EL (cell line): ENCODE measurements around the gene GPR68.
"Not testable (repeated sequence)": the region's sequence is repeated elsewhere in the genome, so short reads cannot be mapped to it uniquely, and the experiment has no call there.

Experiments used
- DNase-seq: peaks from one replicate; pipeline ENCODE4 v3.0.0-alpha.2; 2016

GPR68 gene

DNA sequence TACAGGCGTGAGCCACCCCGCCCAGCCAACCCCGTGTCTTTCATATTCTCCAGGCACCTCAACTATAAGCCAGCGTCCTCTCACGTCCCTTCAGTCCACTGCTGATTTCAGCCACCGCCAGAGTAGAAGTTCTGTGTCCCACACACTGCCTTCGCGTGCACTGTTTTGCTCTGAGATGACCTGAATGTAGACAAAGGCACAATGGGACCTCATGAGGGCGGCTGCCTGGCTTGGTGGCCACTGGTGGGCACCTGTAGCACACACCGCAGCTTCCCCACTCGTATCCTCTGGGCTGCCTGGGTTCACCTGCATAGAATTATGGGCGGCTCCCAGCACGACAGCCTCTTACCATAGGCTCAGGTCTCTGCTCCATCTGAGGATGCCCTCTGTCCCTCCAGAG, 57.2 kb downstream of the GPR68 start:
- DNase-seq: no peak

DNA sequence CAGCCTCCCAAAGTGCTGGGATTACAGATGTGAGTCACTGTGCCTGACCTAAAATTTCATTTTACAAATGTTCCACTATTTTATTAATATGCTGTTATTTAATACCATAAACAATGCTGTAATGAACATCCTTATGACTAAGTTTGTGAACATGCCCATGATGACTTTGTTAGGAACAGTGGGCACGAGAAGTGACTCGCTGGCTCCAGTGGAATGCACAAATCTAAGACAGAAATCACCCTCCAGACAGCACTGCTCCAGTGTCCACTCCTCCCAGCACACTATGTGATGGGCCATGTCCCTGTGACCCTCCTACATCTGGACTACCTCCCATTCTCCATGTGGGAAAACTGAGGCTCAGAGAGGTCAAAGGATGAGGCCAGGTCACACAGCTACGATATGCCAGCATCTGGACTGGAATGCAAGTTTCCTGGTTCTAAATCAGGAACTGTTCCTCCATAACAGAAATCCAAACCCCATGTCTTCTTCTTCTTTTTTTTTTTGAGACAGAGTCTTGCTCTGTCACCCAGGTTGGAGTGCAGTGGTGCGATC, 57.9 kb downstream of the GPR68 start:
- peak; percentile 61 for DNase-seq

DNA sequence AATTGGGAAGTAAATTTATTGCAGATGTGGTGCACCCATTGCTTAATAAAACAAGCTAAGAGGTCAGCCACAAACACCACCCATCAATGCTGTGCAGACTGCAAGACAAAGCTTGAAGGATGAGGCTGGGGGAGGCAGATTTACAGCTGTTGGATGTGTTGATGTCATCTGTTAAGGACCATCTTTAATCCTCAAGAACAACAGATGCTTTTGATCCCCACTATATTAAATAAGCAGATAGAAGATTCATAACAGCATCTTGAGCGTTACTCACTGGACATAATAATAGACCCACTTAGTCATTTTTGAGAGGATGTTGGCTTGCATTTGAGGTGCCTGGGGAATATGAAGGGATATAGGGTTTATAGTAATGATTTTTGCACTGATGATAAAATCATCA, 58.8 kb downstream of the GPR68 start:
- no peak for DNase-seq

DNA sequence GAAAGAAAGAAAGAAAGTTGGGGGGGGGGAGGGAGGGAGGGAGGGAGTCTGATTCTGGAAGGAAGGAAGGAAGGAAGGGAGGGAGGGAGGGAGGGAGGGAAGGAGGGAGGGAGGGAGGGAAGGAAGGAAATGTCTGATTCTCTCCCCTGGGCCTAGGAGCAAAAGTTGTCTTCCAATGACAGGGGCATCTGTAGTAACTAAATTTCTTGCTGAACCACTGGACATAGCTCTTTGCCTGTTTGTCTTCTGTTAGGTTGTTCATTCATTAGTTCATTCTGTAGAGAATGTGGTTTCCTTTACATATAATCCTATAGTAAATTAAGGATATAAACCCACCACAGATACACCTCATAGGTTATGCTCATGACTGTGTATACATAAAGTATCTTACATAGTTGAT, 59.9 kb downstream of the GPR68 start:
- no peak for DNase-seq

DNA sequence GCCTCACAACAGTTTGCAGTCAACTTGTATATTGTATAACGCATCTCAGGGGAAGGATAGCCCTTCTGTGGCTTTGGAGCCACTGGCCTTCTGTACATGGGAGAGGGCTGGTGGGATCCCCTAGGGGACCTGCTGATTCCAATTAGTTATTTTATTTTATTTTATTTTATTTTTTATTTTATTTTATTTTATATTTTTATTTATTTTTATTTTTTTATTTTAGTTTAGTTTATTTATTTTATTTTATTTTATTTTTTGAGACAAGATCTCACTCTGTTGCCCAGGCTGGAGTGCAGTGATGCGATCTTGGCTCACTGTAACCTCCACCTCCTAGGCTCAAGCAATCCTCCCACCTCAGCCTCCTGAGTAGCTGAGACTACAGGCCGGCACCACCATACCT, 61.8 kb downstream of the GPR68 start:
- DNase-seq: not testable (repeated sequence)
